Gastrocnemius medialis (tissue), 4 donors: ENCODE results near the gene TTC39C.

ENCODE experiments used
- CTCF ChIP-seq, 5 experiments: fragments of 450-650 bp in 3 of 5; fragments of 200-600 bp in 2 of 5; sonication (generic) in 2 of 5; IDR thresholded peaks in 4 of 5; conservative IDR thresholded peaks in 1 of 5; 1 replicate in 4 of 5; 2 replicates in 1 of 5; pipeline ENCODE4 v1.5.1; 2016 to 2019; ENCODE audit warnings: antibody characterized with exemption in 5 of 5, mild to moderate bottlenecking in 3 of 5, moderate library complexity in 3 of 5
- POLR2A ChIP-seq, 2 donors: fragments of 450-650 bp; IDR thresholded peaks; one replicate each; pipeline ENCODE4 v1.6.1; 2017; ENCODE audit warnings: antibody characterized with exemption in 2 of 2, mild to moderate bottlenecking in 2 of 2, moderate library complexity in 2 of 2

GRCh38 chr18:24019641-24020331 is 5.2 kb downstream of the TTC39C start:
- TF ChIP-seq POLR2A (IDR thresholded peaks at IDR 0.05) (no peak), CTCF (IDR thresholded peaks at IDR 0.05 in 4 of 5, conservative IDR thresholded peaks at IDR 0.05 in 1 of 5) (no peak)
